ENCODE results near the gene PFN3. TPM values are rescaled to one million over a fixed set of nuclear protein-coding genes. Genes with fewer than 3 reads are reported as not detected.

PFN3 gene
- total RNA-seq: not detected in 2 replicates

GRCh38 chr5:177399997-177400868 lies at the start of gene PFN3:
TSS of gene PFN3 (minus strand) at chr5:177400661. CDS start at chr5:177400576, 85 bp downstream.
- TF ChIP-seq CTCF (IDR thresholded peaks at IDR 0.05; ENCODE audit: insufficient read depth, low read length, poor library complexity, severe bottlenecking): no peak
- Histone ChIP-seq H3K4me3 (ENCODE audit: low read depth, low read length) (no peak within 1 kb of the TSS), H3K36me3 (ENCODE audit: control insufficient read depth, insufficient read depth, low read length) (no peaks in the 10 kb centered on the region), H3K27me3 (ENCODE audit: control insufficient read depth, insufficient read depth, low read length) (peaks cover 47% of the 10 kb centered on the region)
- DNase-seq (ENCODE audit: low read depth): no peak

GRCh38 chr5:177449140-177450061 lies 48.9 kb upstream of the PFN3 start:
- H3K27me3 ChIP-seq (ENCODE audit: control insufficient read depth, insufficient read depth, low read length): no peaks in the 10 kb centered on the region
- TF ChIP-seq CTCF (IDR thresholded peaks at IDR 0.05; ENCODE audit: insufficient read depth, low read length, poor library complexity, severe bottlenecking): no peak
- DNase-seq (ENCODE audit: low read depth): no peak
- H3K36me3 ChIP-seq (ENCODE audit: control insufficient read depth, insufficient read depth, low read length): no peaks in the 10 kb centered on the region
- H3K4me3 ChIP-seq (ENCODE audit: low read depth, low read length): no peak overlapping the region

GRCh38 chr5:177448244-177448950 lies 47.9 kb upstream of the PFN3 start:
- Histone ChIP-seq H3K36me3 (ENCODE audit: control insufficient read depth, insufficient read depth, low read length) (no peaks in the 10 kb centered on the region), H3K4me3 (ENCODE audit: low read depth, low read length) (no peak overlapping the region), H3K27me3 (ENCODE audit: control insufficient read depth, insufficient read depth, low read length) (no peaks in the 10 kb centered on the region)
- no peak for TF ChIP-seq CTCF (IDR thresholded peaks at IDR 0.05; ENCODE audit: insufficient read depth, low read length, poor library complexity, severe bottlenecking)
- no peak for DNase-seq (ENCODE audit: low read depth)

GRCh38 chr5:177447611-177448243 lies 47.3 kb upstream of the PFN3 start:
- H3K4me3 ChIP-seq (ENCODE audit: low read depth, low read length): peak overlapping the region; percentile 58
- no peaks in the 10 kb centered on the region for H3K27me3 ChIP-seq (ENCODE audit: control insufficient read depth, insufficient read depth, low read length)
- TF ChIP-seq CTCF (IDR thresholded peaks at IDR 0.05; ENCODE audit: insufficient read depth, low read length, poor library complexity, severe bottlenecking): no peak
- H3K36me3 ChIP-seq (ENCODE audit: control insufficient read depth, insufficient read depth, low read length): no peaks in the 10 kb centered on the region
- peak; percentile 79 for DNase-seq (ENCODE audit: low read depth)

GRCh38 chr5:177447066-177447610 lies 46.7 kb upstream of the PFN3 start:
- DNase-seq (ENCODE audit: low read depth): no peak
- no peaks in the 10 kb centered on the region for H3K36me3 ChIP-seq (ENCODE audit: control insufficient read depth, insufficient read depth, low read length)
- TF ChIP-seq CTCF (IDR thresholded peaks at IDR 0.05; ENCODE audit: insufficient read depth, low read length, poor library complexity, severe bottlenecking): no peak
- H3K27me3 ChIP-seq (ENCODE audit: control insufficient read depth, insufficient read depth, low read length): no peaks in the 10 kb centered on the region
- peak overlapping the region; percentile 58 for H3K4me3 ChIP-seq (ENCODE audit: low read depth, low read length)
